Progenitor cell of endocrine pancreas (in vitro differentiated cells): Measurements from ENCODE around the gene ERRFI1. TPM values are rescaled to one million over a fixed set of nuclear protein-coding genes. Genes with fewer than 3 reads are reported as not detected.
"Not testable (repeated sequence)": the region's sequence is repeated elsewhere in the genome, so short reads cannot be mapped to it uniquely, and the experiment has no call there.

ENCODE experiments used
- DNase-seq: peaks from one replicate; pipeline ENCODE4 v3.0.0; 2021; ENCODE audit warnings: low spot score; ENCODE audit not compliant: unreplicated experiment
- H3K27ac Mint-ChIP-seq: 2 replicates; pipeline ENCODE4 v1.8.0; 2021; ENCODE audit warnings: mild to moderate bottlenecking, moderate library complexity, mixed read lengths
- H3K27me3 Mint-ChIP-seq: 2 replicates; pipeline ENCODE4 v1.8.0; 2021; ENCODE audit warnings: mixed read lengths
- H3K36me3 Mint-ChIP-seq: 2 replicates; pipeline ENCODE4 v1.8.0; 2022; ENCODE audit warnings: mixed read lengths; ENCODE audit not compliant: insufficient read depth
- H3K4me1 Mint-ChIP-seq: 2 replicates; pipeline ENCODE4 v1.8.0; 2021; ENCODE audit warnings: low read depth, mixed read lengths
- H3K4me3 Mint-ChIP-seq: 2 replicates; pipeline ENCODE4 v1.8.0; 2021; ENCODE audit warnings: low read depth, mild to moderate bottlenecking, moderate library complexity, mixed read lengths
- H3K9me3 Mint-ChIP-seq: 2 replicates; pipeline ENCODE4 v1.8.0; 2021; ENCODE audit warnings: low read depth, mixed read lengths
- total RNA-seq: library from RNA; stranded (reverse); gene quantifications from 2 replicates; pipeline ENCODE4 v1.2.1, GENCODE V29; 2021
- TF ChIP-seq, protein P1 (sequence below): fragments of 200-600 bp; sonication (generic); IDR thresholded peaks from one replicate; pipeline ENCODE4 v1.5.0; 2021; ENCODE audit warnings: antibody characterized with exemption, mild to moderate bottlenecking; ENCODE audit not compliant: unreplicated experiment

ERRFI1 gene
- total RNA-seq, 1 donor from 2014 or later, result 138 TPM

DNA sequence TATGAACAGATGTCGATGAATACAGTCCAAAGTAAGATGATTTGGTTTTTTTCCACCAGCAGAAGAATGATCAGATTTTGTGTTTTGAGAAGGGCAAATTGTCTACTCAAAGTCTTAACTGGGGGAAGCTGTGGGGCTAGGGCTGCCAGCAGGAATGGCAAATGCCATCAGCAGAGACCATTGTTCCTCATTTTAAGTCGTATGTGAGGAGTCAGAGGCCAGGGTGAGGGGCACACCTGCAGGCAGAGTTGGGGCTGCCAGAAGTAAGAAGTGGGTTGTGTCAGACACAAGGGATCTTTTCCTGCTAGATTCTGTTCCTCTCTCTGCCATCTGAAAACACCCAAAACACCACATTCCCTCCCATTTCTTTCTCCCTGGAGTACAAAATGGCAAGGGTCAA is 55.9 kb downstream of the ERRFI1 start:
- H3K36me3 Mint-ChIP-seq, result peaks cover 32% of the 10 kb centered on the region
- H3K27ac Mint-ChIP-seq, result no peak overlapping the region

DNA sequence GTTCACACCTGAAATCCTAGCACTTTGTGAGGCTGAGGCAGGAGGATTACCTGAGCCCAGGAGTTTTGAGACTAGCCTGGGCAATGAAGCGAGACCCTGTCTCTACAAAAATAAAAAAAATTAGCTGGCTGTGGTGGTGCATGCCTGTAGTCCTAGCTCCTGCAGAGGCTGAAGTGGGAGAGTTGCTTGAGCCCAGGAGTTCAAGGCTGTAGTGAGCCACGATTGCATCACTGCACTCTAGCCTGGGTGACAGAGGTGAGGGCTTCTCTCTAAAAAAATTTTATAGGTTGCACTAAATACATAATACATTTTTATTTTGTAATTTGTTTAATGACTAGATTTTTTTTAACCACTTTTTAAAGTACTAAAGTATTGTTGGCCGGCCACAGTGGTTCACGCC is 58.5 kb downstream of the ERRFI1 start:
- H3K4me3 Mint-ChIP-seq, result no peak overlapping the region
- H3K27ac Mint-ChIP-seq, result no peak overlapping the region
- TF ChIP-seq, protein P1, sequence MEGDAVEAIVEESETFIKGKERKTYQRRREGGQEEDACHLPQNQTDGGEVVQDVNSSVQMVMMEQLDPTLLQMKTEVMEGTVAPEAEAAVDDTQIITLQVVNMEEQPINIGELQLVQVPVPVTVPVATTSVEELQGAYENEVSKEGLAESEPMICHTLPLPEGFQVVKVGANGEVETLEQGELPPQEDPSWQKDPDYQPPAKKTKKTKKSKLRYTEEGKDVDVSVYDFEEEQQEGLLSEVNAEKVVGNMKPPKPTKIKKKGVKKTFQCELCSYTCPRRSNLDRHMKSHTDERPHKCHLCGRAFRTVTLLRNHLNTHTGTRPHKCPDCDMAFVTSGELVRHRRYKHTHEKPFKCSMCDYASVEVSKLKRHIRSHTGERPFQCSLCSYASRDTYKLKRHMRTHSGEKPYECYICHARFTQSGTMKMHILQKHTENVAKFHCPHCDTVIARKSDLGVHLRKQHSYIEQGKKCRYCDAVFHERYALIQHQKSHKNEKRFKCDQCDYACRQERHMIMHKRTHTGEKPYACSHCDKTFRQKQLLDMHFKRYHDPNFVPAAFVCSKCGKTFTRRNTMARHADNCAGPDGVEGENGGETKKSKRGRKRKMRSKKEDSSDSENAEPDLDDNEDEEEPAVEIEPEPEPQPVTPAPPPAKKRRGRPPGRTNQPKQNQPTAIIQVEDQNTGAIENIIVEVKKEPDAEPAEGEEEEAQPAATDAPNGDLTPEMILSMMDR, result no peak
- no peaks in the 10 kb centered on the region for H3K9me3 Mint-ChIP-seq
- H3K36me3 Mint-ChIP-seq, result peaks cover 35% of the 10 kb centered on the region
- DNase-seq, result no peak
- peaks cover 1% of the 10 kb centered on the region for H3K4me1 Mint-ChIP-seq
- no peaks in the 10 kb centered on the region for H3K27me3 Mint-ChIP-seq

More for the DNA sequence above, 55.9 kb downstream of the ERRFI1 start:
- no peaks in the 10 kb centered on the region for H3K9me3 Mint-ChIP-seq
- H3K4me1 Mint-ChIP-seq, result no peaks in the 10 kb centered on the region
- no peak overlapping the region for H3K4me3 Mint-ChIP-seq
- no peak for DNase-seq
- no peaks in the 10 kb centered on the region for H3K27me3 Mint-ChIP-seq
- TF ChIP-seq, protein P1, result no peak

DNA sequence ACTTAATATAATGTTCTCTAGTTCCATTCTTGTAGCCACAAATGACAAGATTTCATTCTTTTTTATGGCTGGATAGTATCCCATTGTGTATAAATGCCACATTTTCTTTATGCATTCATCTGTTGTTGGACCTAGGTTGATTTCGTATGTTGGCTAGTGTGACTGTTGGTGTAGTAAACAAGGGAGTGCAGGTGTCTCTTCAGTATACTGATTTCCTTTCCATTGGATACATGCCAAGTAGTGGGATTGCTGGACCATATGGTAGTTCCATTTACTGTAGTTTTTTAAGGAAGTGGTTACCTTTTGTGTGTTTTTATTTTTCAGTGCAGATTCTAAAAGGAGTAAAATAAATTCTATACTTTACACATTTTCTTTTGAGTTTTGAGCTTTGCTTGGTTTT is 58.9 kb downstream of the ERRFI1 start:
- Mint-ChIP-seq H3K27ac (no peak overlapping the region), H3K27me3 (no peaks in the 10 kb centered on the region), H3K9me3 (no peaks in the 10 kb centered on the region), H3K4me3 (no peak overlapping the region), H3K36me3 (peaks cover 34% of the 10 kb centered on the region), H3K4me1 (peaks cover 4% of the 10 kb centered on the region)
- no peak for DNase-seq
- TF ChIP-seq, protein P1, result no peak

DNA sequence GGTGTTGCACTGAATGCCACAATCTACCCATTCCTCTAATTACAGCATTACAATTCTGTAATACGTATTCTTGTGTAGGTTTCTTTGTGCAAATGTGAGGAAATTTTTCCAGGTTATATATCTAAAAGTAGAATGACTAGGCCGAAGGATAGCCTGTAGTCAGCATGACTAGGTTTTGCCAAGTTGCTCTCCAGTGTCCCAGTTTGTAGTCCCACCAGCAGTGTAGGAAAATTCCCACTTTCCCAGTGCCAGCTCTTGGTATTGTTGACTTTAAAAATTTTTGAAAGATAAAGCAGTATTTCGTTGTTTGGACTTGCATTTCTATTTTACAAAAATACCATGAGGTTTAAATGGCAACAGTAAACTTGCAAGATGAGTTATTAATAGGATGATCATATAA is 61.6 kb downstream of the ERRFI1 start:
- H3K9me3 Mint-ChIP-seq, result no peaks in the 10 kb centered on the region
- no peak overlapping the region for H3K4me3 Mint-ChIP-seq
- H3K27me3 Mint-ChIP-seq, result no peaks in the 10 kb centered on the region
- TF ChIP-seq, protein P1, result no peak
- H3K36me3 Mint-ChIP-seq, result peaks cover 15% of the 10 kb centered on the region
- DNase-seq, result no peak
- no peak overlapping the region for H3K27ac Mint-ChIP-seq
- H3K4me1 Mint-ChIP-seq, result peaks cover 14% of the 10 kb centered on the region

DNA sequence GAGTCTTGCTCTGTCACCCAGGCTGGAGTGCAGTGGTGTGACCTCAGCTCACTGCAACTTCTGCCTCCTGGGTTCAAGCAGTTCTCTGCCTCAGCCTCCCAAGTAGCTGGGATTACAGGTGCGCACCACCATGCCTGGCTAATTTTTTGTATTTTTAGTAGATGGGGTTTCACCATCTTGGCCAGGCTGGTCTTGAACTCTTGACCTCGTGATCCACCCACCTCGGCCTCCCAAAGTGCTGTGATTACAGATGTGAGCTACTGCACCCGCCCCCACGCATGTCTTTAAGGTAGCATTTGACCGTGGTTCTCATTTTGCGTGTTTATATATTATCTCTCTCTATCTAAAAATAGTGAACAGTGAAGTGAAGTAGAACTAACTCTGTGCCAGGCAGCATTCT is 62.3 kb downstream of the ERRFI1 start:
- not testable (repeated sequence) for H3K9me3 Mint-ChIP-seq, DNase-seq, H3K27ac Mint-ChIP-seq, H3K27me3 Mint-ChIP-seq
- Mint-ChIP-seq H3K4me3 (peak overlapping the region; percentile 42), H3K4me1 (peaks cover 14% of the 10 kb centered on the region), H3K36me3 (peaks cover 13% of the 10 kb centered on the region)

DNA sequence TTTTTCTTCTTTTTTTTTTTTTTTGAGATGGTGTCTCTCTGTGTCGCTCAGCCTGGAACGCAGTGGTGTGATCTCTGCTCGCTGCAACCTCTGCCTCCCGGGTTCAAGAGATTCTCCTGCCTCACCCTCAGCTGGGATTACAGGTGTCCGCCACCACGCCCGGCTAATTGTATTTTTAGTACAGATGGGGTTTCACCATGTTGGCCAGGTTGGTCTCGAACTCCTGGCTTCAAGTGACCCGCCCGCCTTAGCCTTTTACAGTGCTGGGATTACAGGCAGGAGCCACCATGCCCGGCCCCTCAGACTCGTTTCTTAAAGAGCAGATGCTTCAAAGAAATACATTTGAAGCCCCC is 62.8 kb downstream of the ERRFI1 start:
- not testable (repeated sequence) for H3K27me3 Mint-ChIP-seq, DNase-seq, H3K27ac Mint-ChIP-seq, H3K9me3 Mint-ChIP-seq
- H3K4me1 Mint-ChIP-seq, result peaks cover 14% of the 10 kb centered on the region
- H3K36me3 Mint-ChIP-seq, result peaks cover 13% of the 10 kb centered on the region
- H3K4me3 Mint-ChIP-seq, result peak overlapping the region; percentile 67
